HepG2 (cell line): Measurements from ENCODE around the gene UQCRHL. TPM values are rescaled to one million over a fixed set of nuclear protein-coding genes. Genes with fewer than 3 reads are reported as not detected.

Experiments used
- CHCHD3 ChIP-seq: sonication (generic); formaldehyde crosslinking; IDR thresholded peaks from 2 replicates; pipeline ENCODE4 v1.8.0; 2022; ENCODE audit warnings: mild to moderate bottlenecking, missing genetic modification reagents, moderate library complexity
- FOXA3 ChIP-seq: IDR thresholded peaks from 2 replicates; pipeline ENCODE4 v1.6.1; 2016; ENCODE audit warnings: missing genetic modification reagents, missing compliant biosample characterization
- ISX ChIP-seq: sonication (generic); formaldehyde crosslinking; conservative IDR thresholded peaks from 2 replicates; pipeline ENCODE4 v1.5.0; 2020; ENCODE audit warnings: missing genetic modification reagents
- NAIF1 ChIP-seq: sonication (generic); formaldehyde crosslinking; IDR thresholded peaks from 2 replicates; pipeline ENCODE4 v1.5.0; 2020; ENCODE audit warnings: mild to moderate bottlenecking, missing genetic modification reagents, borderline replicate concordance
- NONO ChIP-seq, 2 experiments: fragments of 450-650 bp in 1 of 2; sonication (generic) in 1 of 2; formaldehyde crosslinking in 1 of 2; IDR thresholded peaks in 1 of 2; conservative IDR thresholded peaks in 1 of 2; 2 replicates each; pipeline versions ENCODE4 v1.6.1 to v1.8.0; 2017 to 2022; ENCODE audit warnings: mild to moderate bottlenecking in 1 of 2, missing genetic modification reagents in 1 of 2, moderate library complexity in 1 of 2
- SETDB1 ChIP-seq: sonication (generic); formaldehyde crosslinking; IDR thresholded peaks from 2 replicates; pipeline ENCODE4 v1.5.1; 2020; ENCODE audit warnings: missing genetic modification reagents, mild to moderate bottlenecking, borderline replicate concordance
- SRY ChIP-seq: sonication (generic); formaldehyde crosslinking; IDR thresholded peaks from 2 replicates; pipeline ENCODE4 v1.8.0; 2022; ENCODE audit warnings: mild to moderate bottlenecking, missing genetic modification reagents
- STAT6 ChIP-seq: sonication (generic); formaldehyde crosslinking; IDR thresholded peaks from 2 replicates; pipeline ENCODE4 v1.4.0; 2020; ENCODE audit warnings: missing genetic modification reagents, mild to moderate bottlenecking, borderline replicate concordance
- XRCC5 ChIP-seq: fragments of 200-400 bp; formaldehyde crosslinking; optimal IDR thresholded peaks from 2 replicates; pipeline ENCODE3; 2017; ENCODE audit warnings: mild to moderate bottlenecking, low read length
- ZC3H13 ChIP-seq: sonication (generic); formaldehyde crosslinking; IDR thresholded peaks from 2 replicates; pipeline ENCODE4 v1.8.1; 2023; ENCODE audit warnings: mild to moderate bottlenecking, missing genetic modification reagents, moderate library complexity
- ZNF121 ChIP-seq: sonication (generic); formaldehyde crosslinking; IDR thresholded peaks from 2 replicates; pipeline ENCODE4 v1.5.0; 2020; ENCODE audit warnings: mild to moderate bottlenecking, missing genetic modification reagents
- ZNF331 ChIP-seq: sonication (generic); formaldehyde crosslinking; IDR thresholded peaks from 2 replicates; pipeline ENCODE4 v1.4.0; 2020; ENCODE audit warnings: missing genetic modification reagents
- ZNF431 ChIP-seq: sonication (generic); formaldehyde crosslinking; IDR thresholded peaks from 2 replicates; pipeline ENCODE4 v1.9.0; 2022; ENCODE audit warnings: missing genetic modification reagents, low read depth, mild to moderate bottlenecking, borderline replicate concordance
- ZNF441 ChIP-seq: sonication (generic); formaldehyde crosslinking; IDR thresholded peaks from 2 replicates; pipeline ENCODE4 v1.7.0; 2021; ENCODE audit warnings: missing genetic modification reagents, borderline replicate concordance
- ZSCAN12 ChIP-seq: sonication (generic); formaldehyde crosslinking; IDR thresholded peaks from 2 replicates; pipeline ENCODE4 v1.9.0; 2021; ENCODE audit warnings: mild to moderate bottlenecking, missing genetic modification reagents
- ZSCAN31 ChIP-seq: sonication (generic); formaldehyde crosslinking; IDR thresholded peaks from 2 replicates; pipeline ENCODE4 v1.5.0; 2020; ENCODE audit warnings: low read depth, mild to moderate bottlenecking, missing genetic modification reagents
- polyA plus RNA-seq, 8 experiments: library from polyadenylated mRNA; depleted of rRNA in 3 of 8; stranded (reverse) in 7 of 8; unstranded in 1 of 8; fragments of >200 nt; fragmentation: Illumina TruSeq in 4 of 8; extraction: Trizol in 4 of 8; gene quantifications; 2 replicates each; pipeline versions ENCODE4 v1.2.1 to v1.2.3, GENCODE V29; 2011 to 2016; ENCODE audit warnings: low read depth in 4 of 8, missing spikeins in 1 of 8, mixed read lengths in 1 of 8; ENCODE audit not compliant: insufficient read depth in 1 of 8
- total RNA-seq, 5 experiments: library from RNA; depleted of rRNA; stranded (reverse); fragments of >200 nt; fragmentation: Illumina TruSeq; extraction: Trizol; gene quantifications; 2 replicates each; pipeline ENCODE4 v1.2.3, GENCODE V29; 2016; ENCODE audit warnings: low read depth in 1 of 5
- TF ChIP-seq, protein P1 (sequence below): sonication (generic); formaldehyde crosslinking; IDR thresholded peaks from 2 replicates; pipeline ENCODE4 v1.5.0; 2020; ENCODE audit warnings: missing genetic modification reagents
- TF ChIP-seq, protein P2 (sequence below): sonication (generic); formaldehyde crosslinking; IDR thresholded peaks from 2 replicates; pipeline ENCODE4 v1.4.0; 2020; ENCODE audit warnings: mild to moderate bottlenecking, missing genetic modification reagents
- TF ChIP-seq, protein P3 (sequence below): sonication (generic); formaldehyde crosslinking; IDR thresholded peaks from 2 replicates; pipeline ENCODE4 v1.8.1; 2023; ENCODE audit warnings: mild to moderate bottlenecking, moderate library complexity, missing genetic modification reagents

The UQCRHL gene
- total and polyA plus RNA-seq, 2 of the 13 experiments (the other 11 are each of a cell fraction or from before 2014, with no cell fraction given) = 1.8 to 2.3 TPM

- TF ChIP-seq XRCC5 (peak; percentile 55), ZNF121 (CRISPR knock-in tag) (0 out of 2 replicates have a peak, but pooled peaks have one; percentile 30), ZNF331 (CRISPR knock-in tag) (peak; percentile 38; the same call in 1 of the 2 replicates), NONO (IDR thresholded peaks at IDR 0.05) (no peak), NONO (CRISPR knock-in tag; conservative IDR thresholded peaks at IDR 0.05) (peak; percentile 79), ZSCAN31 (CRISPR knock-in tag) (peak; percentile 58), SRY (CRISPR knock-in tag) (peak; percentile 56; the same call in 1 of the 2 replicates), STAT6 (CRISPR knock-in tag) (0 out of 2 replicates have a peak, but pooled peaks have one; percentile 33), NAIF1 (CRISPR knock-in tag) (0 out of 2 replicates have a peak, but pooled peaks have one; percentile 34), CHCHD3 (CRISPR knock-in tag) (no peak), ISX (no peak), FOXA3 (CRISPR knock-in tag) (peak; percentile 39), ZNF441 (CRISPR knock-in tag) (peak; percentile 86; the same call in 1 of the 2 replicates), ZNF431 (CRISPR knock-in tag) (peak; percentile 22; the same call in 1 of the 2 replicates), ZSCAN12 (CRISPR knock-in tag) (no peak), ZC3H13 (CRISPR knock-in tag) (peak; percentile 86), SETDB1 (CRISPR knock-in tag) (no peak)
- TF ChIP-seq, protein P1, sequence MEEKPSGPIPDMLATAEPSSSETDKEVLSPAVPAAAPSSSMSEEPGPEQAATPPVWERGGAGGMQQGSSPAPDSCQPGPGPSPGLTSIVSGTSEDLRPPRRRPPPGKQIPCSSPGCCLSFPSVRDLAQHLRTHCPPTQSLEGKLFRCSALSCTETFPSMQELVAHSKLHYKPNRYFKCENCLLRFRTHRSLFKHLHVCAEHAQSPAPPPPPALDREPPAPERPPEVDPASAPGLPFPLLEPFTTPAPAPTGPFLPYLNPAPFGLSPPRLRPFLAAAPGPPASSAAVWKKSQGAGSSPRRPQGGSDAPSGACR (CRISPR knock-in tag) = peak; percentile 63
- TF ChIP-seq, protein P2, sequence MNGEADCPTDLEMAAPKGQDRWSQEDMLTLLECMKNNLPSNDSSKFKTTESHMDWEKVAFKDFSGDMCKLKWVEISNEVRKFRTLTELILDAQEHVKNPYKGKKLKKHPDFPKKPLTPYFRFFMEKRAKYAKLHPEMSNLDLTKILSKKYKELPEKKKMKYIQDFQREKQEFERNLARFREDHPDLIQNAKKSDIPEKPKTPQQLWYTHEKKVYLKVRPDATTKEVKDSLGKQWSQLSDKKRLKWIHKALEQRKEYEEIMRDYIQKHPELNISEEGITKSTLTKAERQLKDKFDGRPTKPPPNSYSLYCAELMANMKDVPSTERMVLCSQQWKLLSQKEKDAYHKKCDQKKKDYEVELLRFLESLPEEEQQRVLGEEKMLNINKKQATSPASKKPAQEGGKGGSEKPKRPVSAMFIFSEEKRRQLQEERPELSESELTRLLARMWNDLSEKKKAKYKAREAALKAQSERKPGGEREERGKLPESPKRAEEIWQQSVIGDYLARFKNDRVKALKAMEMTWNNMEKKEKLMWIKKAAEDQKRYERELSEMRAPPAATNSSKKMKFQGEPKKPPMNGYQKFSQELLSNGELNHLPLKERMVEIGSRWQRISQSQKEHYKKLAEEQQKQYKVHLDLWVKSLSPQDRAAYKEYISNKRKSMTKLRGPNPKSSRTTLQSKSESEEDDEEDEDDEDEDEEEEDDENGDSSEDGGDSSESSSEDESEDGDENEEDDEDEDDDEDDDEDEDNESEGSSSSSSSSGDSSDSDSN = peak; percentile 27
- TF ChIP-seq, protein P3, sequence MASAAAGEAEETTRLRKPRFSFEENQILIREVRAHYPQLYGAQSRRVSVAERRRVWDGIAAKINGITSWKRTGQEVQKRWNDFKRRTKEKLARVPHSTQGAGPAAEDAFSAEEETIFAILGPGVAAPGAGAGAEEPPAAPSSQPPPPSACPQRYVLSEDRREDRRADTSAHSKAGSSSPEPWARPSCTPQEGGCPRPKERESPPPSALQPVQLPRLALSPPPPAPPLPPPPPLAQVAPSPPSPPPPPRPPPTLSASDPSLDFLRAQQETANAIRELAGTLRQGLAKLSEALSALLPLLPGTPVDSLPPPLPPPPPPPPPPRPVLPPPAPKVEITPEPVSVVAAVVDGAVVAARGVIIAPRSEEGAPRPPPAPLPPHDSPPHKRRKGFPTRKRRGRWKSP = peak; percentile 88
These were observed 41.7 kb upstream of the UQCRHL start (continued) for GRCh38 chr1:15848929-15849774.
